Aorta (tissue), 5 donors: ENCODE data around the gene ERBB4. TPM values are rescaled to one million over a fixed set of nuclear protein-coding genes. Genes with fewer than 3 reads are reported as not detected.

Source experiments
- ATAC-seq: fragments of 200-7000 bp; cut with Tn5 transposase; one replicate; pipeline ENCODE4 v1.9.1; 2022; ENCODE audit warnings: moderate library complexity; ENCODE audit not compliant: low FRiP score
- DNase-seq, 2 donors: peaks; one replicate each; pipeline ENCODE4 v3.0.0-alpha.2; 2020
- H3K27ac ChIP-seq, 2 donors: one replicate each; pipeline ENCODE4 v1.5.1; 2013; ENCODE audit warnings: low read length in 2 of 2, mild to moderate bottlenecking in 2 of 2, moderate library complexity in 2 of 2, control low read depth in 1 of 2, inconsistent platforms in 1 of 2, low read depth in 1 of 2
- H3K27me3 ChIP-seq, 2 donors: one replicate each; pipeline ENCODE4 v1.6.1; 2013; ENCODE audit warnings: control low read depth in 1 of 2, low read length in 1 of 2, mild to moderate bottlenecking in 1 of 2, moderate library complexity in 1 of 2; ENCODE audit not compliant: insufficient read depth in 2 of 2, control insufficient read depth in 1 of 2
- H3K36me3 ChIP-seq, 2 donors: one replicate each; pipeline ENCODE4 v1.6.1; 2013; ENCODE audit warnings: control low read depth in 1 of 2, low read length in 1 of 2, mild to moderate bottlenecking in 1 of 2; ENCODE audit not compliant: insufficient read depth in 2 of 2, control insufficient read depth in 1 of 2
- H3K4me1 ChIP-seq, 2 donors: one replicate each; pipeline ENCODE4 v1.6.1; 2013; ENCODE audit warnings: low read length in 2 of 2, control low read depth in 1 of 2, mild to moderate bottlenecking in 1 of 2, moderate library complexity in 1 of 2; ENCODE audit not compliant: insufficient read depth in 2 of 2, control insufficient read depth in 1 of 2
- H3K4me3 ChIP-seq, 2 donors: one replicate each; pipeline ENCODE4 v1.5.1; 2013; ENCODE audit warnings: low read length in 2 of 2, control low read depth in 1 of 2, mild to moderate bottlenecking in 1 of 2
- H3K9me3 ChIP-seq: one replicate; pipeline ENCODE4 v1.6.1; 2013; ENCODE audit warnings: mild to moderate bottlenecking, low read length; ENCODE audit not compliant: control insufficient read depth
- WGBS, 2 donors: extraction: QIAGEN DNeasy Blood & Tissue Kit; methylation state at CpG; one replicate each; pipeline ENCODE4 v1.1.7; 2013; 5-methylcytosine and 5-hydroxymethylcytosine counted together
- intact Hi-C, 2 donors: fragments of 100-400 bp; cut with DNase I; formaldehyde crosslinking; loops; one replicate each; pipeline versions ENCODE4 v1.14.2 to v1.15.0; 2022
- polyA plus RNA-seq, 2 donors: library from polyadenylated mRNA; stranded (reverse); fragments of 200-250 nt; gene quantifications; one replicate each; pipeline ENCODE4 v1.2.3, GENCODE V29; 2013
- total RNA-seq, 2 donors: library from RNA; stranded (reverse); fragmentation: NEBNext Ultra II Directional; extraction: Animal tissue kit (Norgen Biotek cat#: 25700); gene quantifications; one replicate each; pipeline ENCODE4 v1.2.1, GENCODE V29; 2021
- donor health status: healthy with polysubstance abuse.
- donor health status: Bipolar disorder and iron deficiency.
- donor health status: DM: no; HTN: no; CAD: no.
- donor health status: DM: no; HTN: no; CAD: no.
- donor health status: DM: yes; HTN: yes; CAD: no.

ERBB4 gene
- total and polyA plus RNA-seq, 4 donors = 1.3 to 42.0 (median 15.0) TPM

DNA sequence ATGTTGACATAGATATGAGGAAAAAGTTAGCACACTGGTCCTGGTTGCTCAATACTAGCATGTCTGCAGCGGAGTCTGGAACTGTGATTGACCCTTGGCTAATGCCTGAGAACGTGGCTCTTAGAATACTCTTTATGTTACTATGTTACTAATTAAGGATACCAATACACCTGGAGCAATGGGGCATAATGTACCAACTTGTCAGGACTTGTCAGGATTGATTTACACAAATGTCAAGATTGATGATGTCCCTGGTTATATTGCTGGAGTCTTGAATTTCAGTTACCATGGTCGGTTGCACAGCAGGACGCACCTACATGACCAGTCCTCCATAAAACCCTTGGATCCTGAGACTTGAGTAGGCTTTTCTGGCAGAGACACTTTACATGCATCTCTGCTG lies 1171.3 kb downstream of the ERBB4 start:
- Histone ChIP-seq H3K27ac (no peak overlapping the region), H3K4me3 (no peak overlapping the region), H3K36me3 (no peaks in the 10 kb centered on the region), H3K9me3 (no peaks in the 10 kb centered on the region), H3K27me3 (no peaks in the 10 kb centered on the region), H3K4me1 (no peaks in the 10 kb centered on the region)
- WGBS, 2 donors = 88 to 89% methylated on average over 4 of the region's 4 CpGs
- no peak for ATAC-seq
- intact Hi-C loops = no loop called here
- DNase-seq = no peak

DNA sequence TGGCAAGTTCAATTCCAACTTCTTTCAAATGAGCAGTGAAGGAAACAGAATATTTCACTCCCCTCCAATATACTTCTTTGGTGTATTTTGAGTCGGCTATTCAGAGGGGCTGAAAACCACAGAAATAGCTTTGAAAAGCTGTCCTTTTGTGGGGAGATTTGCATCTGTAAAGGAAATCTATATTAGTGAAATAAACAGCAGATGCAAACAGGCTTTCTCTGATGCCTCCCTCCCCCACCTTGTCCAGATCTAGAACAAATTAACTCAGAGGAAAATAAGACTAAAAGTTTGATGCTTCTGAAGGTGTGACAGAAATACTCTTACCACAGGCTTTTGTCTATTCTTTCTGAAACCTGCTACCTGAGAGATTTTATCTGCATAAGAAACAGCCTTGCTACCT lies 1173.7 kb downstream of the ERBB4 start:
- DNase-seq = no peak
- H3K27me3 ChIP-seq = no peaks in the 10 kb centered on the region
- ATAC-seq = no peak
- 73 to 82% methylated on average over 1 of the region's 1 CpG for WGBS, 2 donors
- intact Hi-C loops = no loop called here
- no peaks in the 10 kb centered on the region for H3K9me3 ChIP-seq
- no peak overlapping the region for H3K27ac ChIP-seq
- no peaks in the 10 kb centered on the region for H3K4me1 ChIP-seq
- no peaks in the 10 kb centered on the region for H3K36me3 ChIP-seq
- H3K4me3 ChIP-seq = no peak overlapping the region

DNA sequence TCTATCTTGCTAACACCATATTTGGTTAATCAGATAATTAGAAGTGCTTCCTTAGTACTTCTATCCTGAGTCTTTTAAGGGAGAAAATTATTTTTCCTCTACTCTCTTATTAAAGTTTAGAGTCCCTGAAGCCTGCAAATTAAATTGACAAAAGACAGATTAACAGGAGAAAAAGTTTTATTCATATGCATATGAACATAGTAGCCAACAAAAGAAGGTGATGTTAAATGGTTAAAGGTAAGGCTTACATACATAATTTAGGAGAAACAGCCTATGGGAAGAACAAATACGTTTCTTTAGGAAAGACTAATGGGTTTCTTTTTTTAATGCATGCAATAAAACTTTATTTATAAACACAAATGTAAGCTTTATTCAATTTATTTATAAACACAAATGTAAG lies 1177.2 kb downstream of the ERBB4 start:
- H3K27ac ChIP-seq = no peak overlapping the region
- no peak for ATAC-seq
- H3K36me3 ChIP-seq = no peaks in the 10 kb centered on the region
- no peak overlapping the region for H3K4me3 ChIP-seq
- no peaks in the 10 kb centered on the region for H3K27me3 ChIP-seq
- no peaks in the 10 kb centered on the region for H3K4me1 ChIP-seq
- 31 to 44% methylated on average over 1 of the region's 1 CpG for WGBS, 2 donors
- intact Hi-C loops = no loop called here
- H3K9me3 ChIP-seq = no peaks in the 10 kb centered on the region
- DNase-seq = no peak

DNA sequence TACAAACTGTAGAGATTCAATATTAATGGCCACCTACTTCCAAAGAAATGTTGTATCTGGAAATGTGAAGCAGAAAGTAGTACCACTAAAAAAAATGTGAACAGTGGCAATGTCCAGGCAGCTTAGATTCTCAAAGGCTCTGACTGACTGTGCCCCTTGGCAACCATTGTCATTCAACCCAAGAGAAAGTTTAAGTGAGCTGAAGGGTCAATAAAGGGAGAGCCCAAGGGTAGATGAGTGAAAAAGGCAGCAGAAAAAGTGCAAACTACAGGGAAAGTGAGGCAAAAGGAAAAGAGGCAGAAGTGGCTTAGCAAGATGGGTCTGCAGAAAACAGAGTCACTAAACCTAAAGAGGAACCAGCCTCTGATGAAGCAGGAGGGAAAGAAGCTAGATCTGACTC lies 1179.3 kb downstream of the ERBB4 start:
- Histone ChIP-seq H3K4me3 (no peak overlapping the region), H3K27ac (no peak overlapping the region), H3K36me3 (no peaks in the 10 kb centered on the region), H3K4me1 (no peaks in the 10 kb centered on the region), H3K9me3 (no peaks in the 10 kb centered on the region), H3K27me3 (no peaks in the 10 kb centered on the region)
- DNase-seq (no peak), ATAC-seq (no peak)
- intact Hi-C loops = no loop called here

DNA sequence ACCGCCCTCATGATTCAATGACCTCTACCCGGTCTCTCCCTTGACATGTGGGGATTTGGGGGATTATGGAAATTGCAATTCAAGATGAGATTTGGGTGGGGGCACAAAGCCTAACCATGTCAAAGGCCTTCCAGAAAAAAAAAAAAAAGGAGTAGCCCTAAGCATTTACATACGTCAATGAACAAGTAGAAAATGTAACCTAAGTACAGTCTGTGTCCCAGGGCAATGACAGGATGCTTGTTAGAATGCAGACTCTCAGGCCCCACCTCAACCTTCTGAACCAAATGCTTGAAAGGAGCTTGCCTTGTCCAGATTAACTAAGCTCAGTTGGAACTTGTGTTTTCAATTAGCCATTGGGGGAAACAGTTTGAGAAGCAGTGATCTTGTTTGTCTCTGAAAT lies 1180.1 kb downstream of the ERBB4 start:
- Histone ChIP-seq H3K4me3 (no peak overlapping the region), H3K27me3 (no peaks in the 10 kb centered on the region), H3K27ac (no peak overlapping the region), H3K4me1 (no peaks in the 10 kb centered on the region), H3K9me3 (no peaks in the 10 kb centered on the region), H3K36me3 (no peaks in the 10 kb centered on the region)
- ATAC-seq (no peak), DNase-seq (no peak)
- intact Hi-C loops = no loop called here
- WGBS, 2 donors = 91 to 94% methylated on average over 3 of the region's 3 CpGs

DNA sequence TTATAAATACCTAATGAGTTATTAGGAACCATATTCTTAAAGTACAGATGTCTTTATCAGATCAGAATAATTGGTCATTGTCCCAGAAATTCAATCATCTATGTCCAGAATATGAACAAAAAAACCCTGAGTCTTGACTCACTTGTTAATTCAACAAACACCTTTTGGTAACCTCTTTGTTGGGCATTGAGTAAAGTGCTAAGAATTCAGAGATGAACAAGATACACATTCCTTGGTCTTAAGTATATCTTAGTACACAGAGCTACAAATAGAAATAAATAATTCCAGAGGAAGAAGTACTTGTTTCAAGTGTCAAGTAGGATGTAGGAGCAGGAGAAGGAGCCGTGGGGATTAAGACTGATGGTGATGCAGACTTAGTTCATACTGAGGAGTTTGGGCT lies 1184.1 kb downstream of the ERBB4 start:
- ATAC-seq (no peak), DNase-seq (no peak)
- WGBS, 2 donors = 64 to 82% methylated on average over 1 of the region's 1 CpG
- Histone ChIP-seq H3K4me1 (no peaks in the 10 kb centered on the region), H3K27me3 (peaks cover 0 to 1% of the 10 kb centered on the region in 2 donors), H3K36me3 (no peaks in the 10 kb centered on the region), H3K9me3 (no peaks in the 10 kb centered on the region), H3K27ac (no peak overlapping the region), H3K4me3 (no peak overlapping the region)
- intact Hi-C loops = no loop called here

DNA sequence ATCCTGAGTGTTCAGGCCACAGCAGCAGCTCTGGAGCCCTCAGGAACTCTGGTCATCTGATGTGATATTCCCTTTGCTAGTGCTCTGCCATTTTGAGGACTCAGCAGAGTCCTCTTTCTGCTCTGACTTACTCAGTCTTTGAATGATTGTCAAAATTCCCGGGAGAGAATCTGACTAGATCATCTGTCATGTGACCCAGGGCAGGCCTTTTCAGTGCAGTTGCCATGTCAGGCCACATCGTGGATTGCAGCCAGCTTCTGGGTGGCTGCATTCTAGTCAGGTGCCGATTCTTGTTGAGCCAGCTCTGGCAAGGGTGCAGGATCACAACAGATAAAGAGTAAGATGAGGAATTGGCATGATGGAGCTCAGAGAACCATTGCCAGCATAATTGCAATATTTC lies 1186.6 kb downstream of the ERBB4 start:
- ATAC-seq (no peak), DNase-seq (no peak)
- no peaks in the 10 kb centered on the region for H3K36me3 ChIP-seq
- no peak overlapping the region for H3K27ac ChIP-seq
- no peaks in the 10 kb centered on the region for H3K4me1 ChIP-seq
- H3K27me3 ChIP-seq = peaks cover 0 to 1% of the 10 kb centered on the region in 2 donors
- H3K9me3 ChIP-seq = no peaks in the 10 kb centered on the region
- H3K4me3 ChIP-seq = no peak overlapping the region
- intact Hi-C loops = no loop called here
- WGBS, 2 donors = 30 to 31% methylated on average over 3 of the region's 3 CpGs

DNA sequence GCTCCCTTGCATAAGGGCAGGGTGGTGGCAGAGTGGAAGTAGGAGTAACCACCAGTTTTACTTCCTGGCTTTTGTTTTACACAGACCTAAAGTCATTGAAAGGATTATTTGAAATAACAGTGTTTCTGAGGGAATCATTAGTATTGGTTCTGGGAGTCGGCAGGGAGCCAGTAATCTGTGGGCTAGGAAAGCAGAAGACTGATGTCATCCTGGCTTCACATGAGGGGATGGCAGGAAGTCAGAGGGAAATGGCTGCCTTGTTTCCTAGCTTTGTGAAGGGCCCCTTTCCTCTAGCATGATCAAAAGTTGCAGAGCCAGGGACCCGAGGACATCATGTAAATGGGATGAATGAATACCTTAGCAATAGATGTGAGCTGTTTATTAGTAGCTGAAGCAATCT lies 1189.6 kb downstream of the ERBB4 start:
- Histone ChIP-seq H3K9me3 (no peaks in the 10 kb centered on the region), H3K27ac (no peak overlapping the region), H3K4me3 (no peak overlapping the region), H3K27me3 (peaks cover 0 to 1% of the 10 kb centered on the region in 2 donors), H3K4me1 (no peaks in the 10 kb centered on the region), H3K36me3 (no peaks in the 10 kb centered on the region)
- intact Hi-C loops = no loop called here
- WGBS, 2 donors = 46 to 57% methylated on average over 2 of the region's 2 CpGs
- ATAC-seq (no peak), DNase-seq (no peak)

DNA sequence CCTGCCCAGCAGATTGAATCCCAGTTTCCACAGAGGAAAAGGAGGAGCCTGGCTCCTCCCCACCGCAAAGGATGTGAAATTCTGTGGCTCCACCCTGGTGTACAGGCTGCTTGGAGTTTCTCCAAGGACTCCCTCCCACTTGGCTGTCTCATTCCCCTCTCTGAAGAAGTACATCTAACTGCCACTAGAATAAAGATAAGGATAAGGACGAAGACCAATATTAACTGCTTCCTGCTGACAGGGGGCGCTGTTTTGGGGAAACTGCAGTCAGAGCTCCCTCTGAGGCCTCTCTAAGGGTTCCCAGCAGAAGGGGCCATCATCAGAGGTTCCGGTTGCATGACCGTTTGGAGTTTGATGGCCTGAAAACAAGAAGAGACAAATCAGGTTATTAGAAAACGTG lies 1191.3 kb downstream of the ERBB4 start:
- no peak overlapping the region for H3K4me3 ChIP-seq
- no peaks in the 10 kb centered on the region for H3K9me3 ChIP-seq
- peaks cover 0 to 1% of the 10 kb centered on the region in 2 donors for H3K27me3 ChIP-seq
- H3K4me1 ChIP-seq = no peaks in the 10 kb centered on the region
- no peak overlapping the region for H3K27ac ChIP-seq
- DNase-seq = no peak
- WGBS, 2 donors = 79 to 82% methylated on average over 6 of the region's 6 CpGs
- no peaks in the 10 kb centered on the region for H3K36me3 ChIP-seq
- ATAC-seq = no peak
- intact Hi-C loops = no loop called here
